ENCODE measurements around the gene ZC3H10. TPM values are rescaled to one million over a fixed set of nuclear protein-coding genes. Genes with fewer than 3 reads are reported as not detected.
"Not testable (repeated sequence)": the region's sequence is repeated elsewhere in the genome, so short reads cannot be mapped to it uniquely, and the experiment has no call there.

Gene ZC3H10
- total RNA-seq, 6 experiments from 2014 or later: 1.7 to 5.4 (median 3.2) TPM

DNA sequence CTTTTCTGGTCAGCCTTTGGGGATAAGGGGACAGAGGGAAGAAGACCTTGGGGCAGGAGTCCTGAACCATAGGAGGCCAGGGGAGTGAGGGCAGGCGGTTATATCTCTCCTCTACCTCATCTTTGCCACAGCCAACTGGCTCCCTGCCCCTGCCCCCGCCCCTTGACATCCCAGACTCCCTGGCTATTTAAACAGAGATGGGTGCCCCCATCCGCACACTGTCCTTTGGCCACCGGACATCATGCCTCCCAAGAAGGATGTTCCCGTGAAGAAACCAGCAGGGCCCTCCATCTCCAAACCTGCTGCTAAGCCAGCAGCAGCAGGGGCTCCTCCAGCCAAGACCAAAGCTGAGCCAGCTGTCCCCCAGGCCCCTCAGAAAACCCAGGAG is 35.6 kb downstream of the ZC3H10 start:
- H3K36me3 ChIP-seq: no peaks in the 10 kb centered on the region
- no peak for DNase-seq
- no peak overlapping the region for H3K4me3 ChIP-seq
- no peak for TF ChIP-seq POLR2A (IDR thresholded peaks at IDR 0.05)
- TF ChIP-seq, protein P1, sequence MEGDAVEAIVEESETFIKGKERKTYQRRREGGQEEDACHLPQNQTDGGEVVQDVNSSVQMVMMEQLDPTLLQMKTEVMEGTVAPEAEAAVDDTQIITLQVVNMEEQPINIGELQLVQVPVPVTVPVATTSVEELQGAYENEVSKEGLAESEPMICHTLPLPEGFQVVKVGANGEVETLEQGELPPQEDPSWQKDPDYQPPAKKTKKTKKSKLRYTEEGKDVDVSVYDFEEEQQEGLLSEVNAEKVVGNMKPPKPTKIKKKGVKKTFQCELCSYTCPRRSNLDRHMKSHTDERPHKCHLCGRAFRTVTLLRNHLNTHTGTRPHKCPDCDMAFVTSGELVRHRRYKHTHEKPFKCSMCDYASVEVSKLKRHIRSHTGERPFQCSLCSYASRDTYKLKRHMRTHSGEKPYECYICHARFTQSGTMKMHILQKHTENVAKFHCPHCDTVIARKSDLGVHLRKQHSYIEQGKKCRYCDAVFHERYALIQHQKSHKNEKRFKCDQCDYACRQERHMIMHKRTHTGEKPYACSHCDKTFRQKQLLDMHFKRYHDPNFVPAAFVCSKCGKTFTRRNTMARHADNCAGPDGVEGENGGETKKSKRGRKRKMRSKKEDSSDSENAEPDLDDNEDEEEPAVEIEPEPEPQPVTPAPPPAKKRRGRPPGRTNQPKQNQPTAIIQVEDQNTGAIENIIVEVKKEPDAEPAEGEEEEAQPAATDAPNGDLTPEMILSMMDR (IDR thresholded peaks at IDR 0.05): no peak
- ATAC-seq: no peak
- intact Hi-C loops (cut with DNase I): no loop called here
- H3K4me1 ChIP-seq: peaks cover 0 to 29% (median 12%) of the 10 kb centered on the region in 4 donors
- 60% methylated on average over 1 of the region's 5 CpGs for WGBS (ENCODE audit: insufficient coverage, low coverage, low lambda C conversion rate, missing lambda C conversion rate)
- no peak overlapping the region for H3K27ac ChIP-seq
- no peaks in the 10 kb centered on the region for H3K27me3 ChIP-seq
- H3K9me3 ChIP-seq: no peaks in the 10 kb centered on the region

DNA sequence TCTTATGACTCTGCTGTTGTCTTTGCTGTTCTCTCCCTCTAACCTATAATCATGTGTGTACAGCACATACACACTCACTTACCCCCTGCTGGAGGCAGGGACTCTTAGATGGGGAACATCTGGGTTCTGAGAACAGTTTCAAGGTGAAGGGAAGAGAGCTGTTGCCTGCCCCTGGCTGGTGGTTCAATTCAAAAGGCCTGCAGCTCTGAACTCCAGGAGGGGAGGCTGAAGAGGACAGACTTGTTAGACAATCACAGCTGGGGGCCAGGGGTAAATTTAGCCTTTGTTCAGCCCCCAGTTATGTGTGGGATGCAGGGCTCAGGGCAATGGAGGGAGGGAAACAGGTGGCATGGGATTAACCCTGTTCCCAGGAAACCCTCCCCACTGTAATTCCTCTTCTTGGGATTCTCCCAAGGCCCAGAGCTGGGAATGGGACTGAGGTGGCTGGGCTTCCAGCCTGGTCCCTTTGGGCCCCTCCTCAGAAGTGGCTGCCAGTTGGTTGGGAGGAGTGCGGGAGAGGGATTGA is 36.2 kb downstream of the ZC3H10 start:
- no peak for TF ChIP-seq POLR2A (IDR thresholded peaks at IDR 0.05)
- TF ChIP-seq, protein P1 (IDR thresholded peaks at IDR 0.05): no peak
- no peak overlapping the region for H3K4me3 ChIP-seq
- H3K27me3 ChIP-seq: no peaks in the 10 kb centered on the region
- intact Hi-C loops (cut with DNase I): no loop called here
- WGBS (ENCODE audit: insufficient coverage, low coverage, low lambda C conversion rate, missing lambda C conversion rate): no CpG with 5 or more reads among the region's 1 CpG
- H3K36me3 ChIP-seq: no peaks in the 10 kb centered on the region
- no peak overlapping the region for H3K27ac ChIP-seq
- DNase-seq: no peak
- no peak for ATAC-seq
- no peaks in the 10 kb centered on the region for H3K9me3 ChIP-seq
- peaks cover 0 to 31% (median 12%) of the 10 kb centered on the region in 4 donors for H3K4me1 ChIP-seq

DNA sequence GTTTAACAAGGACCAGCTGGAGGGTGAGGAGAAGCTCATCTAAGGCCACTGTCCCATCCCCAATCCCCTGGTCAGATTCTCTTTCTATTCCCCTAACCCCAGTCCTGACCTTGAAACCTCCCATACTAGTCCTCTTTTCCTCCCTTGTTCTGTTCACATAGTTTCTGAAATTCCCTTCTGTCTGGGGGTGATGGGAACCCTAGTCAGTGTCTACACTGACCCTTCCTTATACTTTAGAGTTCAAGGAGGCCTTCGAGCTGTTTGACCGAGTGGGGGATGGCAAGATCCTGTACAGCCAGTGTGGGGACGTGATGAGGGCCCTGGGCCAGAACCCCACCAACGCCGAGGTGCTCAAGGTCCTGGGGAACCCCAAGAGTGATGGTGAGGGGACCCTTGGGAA is 36.8 kb downstream of the ZC3H10 start:
- ATAC-seq: no peak
- Histone ChIP-seq H3K27me3 (no peaks in the 10 kb centered on the region), H3K27ac (peak overlapping the region in 2 of 3 donors; percentile 34 to 66), H3K9me3 (no peaks in the 10 kb centered on the region), H3K36me3 (peaks cover 0 to 3% (median 1%) of the 10 kb centered on the region in 4 donors), H3K4me3 (no peak overlapping the region), H3K4me1 (peaks cover 0 to 36% (median 12%) of the 10 kb centered on the region in 4 donors)
- intact Hi-C loops (cut with DNase I): no loop called here
- 89% methylated on average over 5 of the region's 5 CpGs for WGBS (ENCODE audit: insufficient coverage, low coverage, low lambda C conversion rate, missing lambda C conversion rate)
- no peak for DNase-seq
- TF ChIP-seq, protein P1 (IDR thresholded peaks at IDR 0.05): no peak
- no peak for TF ChIP-seq POLR2A (IDR thresholded peaks at IDR 0.05)

DNA sequence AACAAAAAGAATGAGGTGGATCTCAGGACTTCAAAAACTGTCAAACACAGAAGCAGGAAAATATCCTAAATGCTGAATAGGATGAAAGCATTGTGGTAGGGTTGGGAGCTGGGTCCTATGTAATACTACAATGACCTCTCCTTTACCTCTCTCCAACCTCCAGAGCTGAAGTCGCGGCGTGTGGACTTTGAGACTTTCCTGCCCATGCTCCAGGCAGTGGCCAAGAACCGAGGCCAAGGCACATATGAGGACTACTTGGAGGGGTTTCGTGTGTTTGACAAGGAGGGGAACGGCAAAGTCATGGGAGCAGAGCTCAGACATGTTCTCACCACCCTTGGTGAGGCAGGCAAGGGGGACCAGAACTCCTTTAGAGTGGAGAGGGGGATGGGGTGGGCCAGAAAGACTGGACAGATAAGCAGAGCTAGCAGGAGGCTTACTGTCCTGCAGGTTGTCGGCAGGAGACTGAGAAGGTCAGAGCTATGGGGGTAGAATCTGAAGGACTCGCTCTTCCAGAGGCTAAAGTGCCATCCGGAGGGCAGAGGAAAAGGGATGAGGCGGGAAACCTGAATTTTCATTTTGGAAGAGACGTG is 37.3 kb downstream of the ZC3H10 start:
- TF ChIP-seq POLR2A (IDR thresholded peaks at IDR 0.05): no peak
- TF ChIP-seq, protein P1 (IDR thresholded peaks at IDR 0.05): no peak
- DNase-seq: peak; percentile 55 to 80 (median 71)
- Histone ChIP-seq H3K9me3 (no peaks in the 10 kb centered on the region), H3K4me3 (no peak overlapping the region), H3K4me1 (peaks cover 0 to 42% (median 12%) of the 10 kb centered on the region in 4 donors), H3K27me3 (no peaks in the 10 kb centered on the region), H3K27ac (peak overlapping the region in 2 of 3 donors; percentile 34 to 66), H3K36me3 (peaks cover 0 to 8% (median 4%) of the 10 kb centered on the region in 4 donors)
- 62% methylated on average over 9 of the region's 11 CpGs for WGBS (ENCODE audit: insufficient coverage, low coverage, low lambda C conversion rate, missing lambda C conversion rate)
- intact Hi-C loops (cut with DNase I): no loop called here
- peak in 3 of 4 donors; percentile 11 to 32 (median 26) for ATAC-seq

DNA sequence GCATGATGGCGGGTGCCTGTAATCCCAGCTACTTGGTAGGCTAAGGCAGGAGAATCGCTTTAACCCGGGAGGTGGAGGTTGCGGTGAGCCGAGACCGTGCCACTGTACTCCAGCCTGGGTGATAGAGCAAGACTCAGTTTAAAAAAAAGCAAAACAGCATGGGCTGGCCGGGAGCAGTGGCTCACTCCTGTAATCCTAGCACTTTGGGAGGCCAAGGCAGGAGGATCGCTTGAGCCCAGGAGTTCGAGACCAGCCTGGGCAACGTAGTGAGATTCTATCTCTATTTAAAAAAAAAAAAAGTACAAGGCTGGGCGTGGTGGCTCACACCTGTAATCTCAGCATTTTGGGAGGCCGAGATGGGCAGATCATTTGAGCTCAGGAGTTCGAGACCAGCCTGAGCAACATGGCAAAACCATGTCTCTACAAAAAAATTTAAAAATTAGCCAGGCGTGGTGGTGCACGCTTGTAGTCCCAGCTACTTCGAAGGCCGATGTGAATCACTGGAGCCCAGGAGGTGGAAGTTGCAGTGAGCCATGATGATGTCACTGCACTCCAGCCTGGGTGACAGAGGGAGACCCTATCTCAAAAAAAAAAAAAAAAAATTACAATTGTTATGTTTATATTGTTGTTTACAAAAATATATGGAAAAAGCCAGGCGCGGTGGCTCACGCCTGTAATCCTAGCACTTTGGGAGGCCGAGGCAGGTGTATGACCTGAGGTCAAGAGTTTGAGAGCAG is 38.6 kb downstream of the ZC3H10 start:
- intact Hi-C loops (cut with DNase I): not testable (repeated sequence)
- Histone ChIP-seq H3K4me1 (peaks cover 0 to 46% (median 10%) of the 10 kb centered on the region in 4 donors), H3K27ac (peak overlapping the region in 1 of 3 donors; percentile 79)

More for the DNA sequence above, 38.6 kb downstream of the ZC3H10 start:
- 89% methylated on average over 21 of the region's 21 CpGs for WGBS (ENCODE audit: insufficient coverage, low coverage, low lambda C conversion rate, missing lambda C conversion rate)
- H3K9me3 ChIP-seq, H3K27me3 ChIP-seq, DNase-seq, ATAC-seq: not testable (repeated sequence)
- Histone ChIP-seq H3K4me3 (peak overlapping the region in 1 of 3 donors; percentile 51), H3K36me3 (peaks cover 2 to 21% (median 13%) of the 10 kb centered on the region in 4 donors)
